Sigmoid colon (tissue), 7 donors: ENCODE results near the gene C1QTNF9. TPM values are rescaled to one million over a fixed set of nuclear protein-coding genes. Genes with fewer than 3 reads are reported as not detected.
"Not testable (repeated sequence)": the region's sequence is repeated elsewhere in the genome, so short reads cannot be mapped to it uniquely, and the experiment has no call there.

Experiments
- DNase-seq: peaks from one replicate; pipeline ENCODE4 v3.0.0-alpha.2; 2019
- H3K27ac ChIP-seq, 4 donors: fragments of 200-600 bp; sonication (generic); one replicate each; pipeline ENCODE4 v1.5.1; 2016 to 2019; ENCODE audit warnings: mild to moderate bottlenecking in 1 of 4
- H3K27me3 ChIP-seq, 3 donors: fragments of 200-600 bp; sonication (generic); one replicate each; pipeline ENCODE4 v1.5.1; 2019; ENCODE audit warnings: mild to moderate bottlenecking in 1 of 3
- H3K36me3 ChIP-seq, 4 donors: fragments of 200-600 bp; sonication (generic); one replicate each; pipeline ENCODE4 v1.5.1; 2016 to 2019
- H3K4me1 ChIP-seq, 4 donors: fragments of 200-600 bp; sonication (generic); one replicate each; pipeline ENCODE4 v1.5.1; 2017 to 2019
- H3K4me3 ChIP-seq, 4 donors: fragments of 200-600 bp; sonication (generic); one replicate each; pipeline ENCODE4 v1.5.1; 2017 to 2019; ENCODE audit warnings: mild to moderate bottlenecking in 2 of 4, moderate library complexity in 1 of 4
- H3K9me3 ChIP-seq, 4 donors: fragments of 200-600 bp in 3 of 4; sonication (generic) in 3 of 4; one replicate each; pipeline versions ENCODE4 v1.5.1 to v1.6.1; 2013 to 2019
- CTCF ChIP-seq, 4 experiments: fragments of 450-650 bp in 3 of 4; fragments of 200-600 bp in 1 of 4; IDR thresholded peaks; one replicate each; pipeline ENCODE4 v1.5.1; 2016 to 2019; ENCODE audit warnings: antibody characterized with exemption in 4 of 4, mild to moderate bottlenecking in 3 of 4, moderate library complexity in 2 of 4
- EP300 ChIP-seq, 4 donors: sonication (generic); formaldehyde crosslinking; IDR thresholded peaks; one replicate each; pipeline ENCODE4 v1.6.1; 2017; ENCODE audit warnings: antibody characterized with exemption in 4 of 4
- POLR2A ChIP-seq, 2 donors: fragments of 450-650 bp; IDR thresholded peaks; one replicate each; pipeline ENCODE4 v1.6.1; 2016; ENCODE audit warnings: antibody characterized with exemption in 2 of 2, mild to moderate bottlenecking in 2 of 2, moderate library complexity in 2 of 2
- POLR2AphosphoS5 ChIP-seq, 4 donors: sonication (generic); formaldehyde crosslinking; IDR thresholded peaks; one replicate each; pipeline ENCODE4 v1.6.1; 2017; ENCODE audit warnings: antibody characterized with exemption in 4 of 4
- WGBS, 2 donors: extraction: QIAGEN DNeasy Blood & Tissue Kit; methylation state at CpG; one replicate each; pipeline ENCODE4 v1.1.7; 2013; 5-methylcytosine and 5-hydroxymethylcytosine counted together
- intact Hi-C: fragments of 100-400 bp; cut with DNase I; formaldehyde crosslinking; loops from one replicate; pipeline ENCODE4 v1.15.1; 2023
- polyA plus RNA-seq, 3 donors: library from polyadenylated mRNA; stranded (reverse); fragments of 200-250 nt; gene quantifications; one replicate each; pipeline ENCODE4 v1.2.3, GENCODE V29; 2013
- total RNA-seq, 4 donors: library from RNA; depleted of rRNA; stranded (reverse); fragments of >200 nt; gene quantifications; one replicate each; pipeline ENCODE4 v1.1.0, GENCODE V29; 2016
- donor health status: healthy with polysubstance abuse.
- donor health status: Bipolar disorder and iron deficiency.
- donor health status: healthy.

Gene C1QTNF9
- total and polyA plus RNA-seq, 7 donors = 0.19 to 2.2 (median 0.82) TPM; not detected in 4

- 59 to 78% methylated on average over 27 of the region's 27 CpGs for WGBS, 2 donors
These were observed 1.9 kb upstream of the C1QTNF9 start for GRCh38 chr13:24307211-24308067.

GRCh38 chr13:24308068-24308445, 1.3 kb upstream of the C1QTNF9 start:
- Histone ChIP-seq H3K27ac (peak overlapping the region in 1 of 4 donors; percentile 11), H3K4me3 (no peak overlapping the region), H3K36me3 (peaks cover 0 to 11% (median 2%) of the 10 kb centered on the region in 4 donors), H3K4me1 (peaks cover 0 to 16% (median 4%) of the 10 kb centered on the region in 4 donors), H3K9me3 (no peaks in the 10 kb centered on the region), H3K27me3 (no peaks in the 10 kb centered on the region)
- WGBS, 2 donors = 82 to 85% methylated on average over 33 of the region's 33 CpGs
- no peak for TF ChIP-seq POLR2A (IDR thresholded peaks at IDR 0.05)
- no peak for TF ChIP-seq EP300 (IDR thresholded peaks at IDR 0.05)
- no peak for TF ChIP-seq CTCF (IDR thresholded peaks at IDR 0.05)
- TF ChIP-seq POLR2AphosphoS5 (IDR thresholded peaks at IDR 0.05) = no peak
- intact Hi-C loops = no loop called here
- peak; percentile 57 for DNase-seq

More at GRCh38 chr13:24307211-24308067, 1.9 kb upstream of the C1QTNF9 start:
- H3K27ac ChIP-seq = peak overlapping the region in 1 of 4 donors; percentile 11
- no peaks in the 10 kb centered on the region for H3K27me3 ChIP-seq
- H3K9me3 ChIP-seq = no peaks in the 10 kb centered on the region
- no peak for TF ChIP-seq POLR2A (IDR thresholded peaks at IDR 0.05)
- no peak for TF ChIP-seq CTCF (IDR thresholded peaks at IDR 0.05)
- TF ChIP-seq EP300 (IDR thresholded peaks at IDR 0.05) = no peak
- no peak for TF ChIP-seq POLR2AphosphoS5 (IDR thresholded peaks at IDR 0.05)
- no peak overlapping the region for H3K4me3 ChIP-seq
- peaks cover 0 to 17% (median 5%) of the 10 kb centered on the region in 4 donors for H3K36me3 ChIP-seq
- peaks cover 0 to 16% (median 4%) of the 10 kb centered on the region in 4 donors for H3K4me1 ChIP-seq
- intact Hi-C loops = no loop called here
- peak; percentile 38 for DNase-seq

GRCh38 chr13:24308488-24309020, 826 bp upstream of the C1QTNF9 start:
- peaks cover 0 to 16% (median 4%) of the 10 kb centered on the region in 4 donors for H3K4me1 ChIP-seq

GRCh38 chr13:24313439-24313838, 4.1 kb downstream of the C1QTNF9 start:
- 51 to 57% methylated on average over 5 of the region's 5 CpGs for WGBS, 2 donors
- intact Hi-C loops = no loop called here
- Histone ChIP-seq H3K27ac (no peak overlapping the region), H3K4me3 (no peak overlapping the region), H3K9me3 (no peaks in the 10 kb centered on the region), H3K27me3 (no peaks in the 10 kb centered on the region), H3K36me3 (no peaks in the 10 kb centered on the region), H3K4me1 (peaks cover 0 to 6% (median 0%) of the 10 kb centered on the region in 4 donors)
- no peak for TF ChIP-seq CTCF (IDR thresholded peaks at IDR 0.05)
- no peak for TF ChIP-seq EP300 (IDR thresholded peaks at IDR 0.05)
- TF ChIP-seq POLR2AphosphoS5 (IDR thresholded peaks at IDR 0.05) = no peak
- TF ChIP-seq POLR2A (IDR thresholded peaks at IDR 0.05) = no peak
- no peak for DNase-seq

More at GRCh38 chr13:24308488-24309020, 826 bp upstream of the C1QTNF9 start:
- TF ChIP-seq EP300 (IDR thresholded peaks at IDR 0.05) = no peak
- TF ChIP-seq CTCF (IDR thresholded peaks at IDR 0.05) = no peak
- TF ChIP-seq POLR2A (IDR thresholded peaks at IDR 0.05) = no peak
- TF ChIP-seq POLR2AphosphoS5 (IDR thresholded peaks at IDR 0.05) = no peak
- Histone ChIP-seq H3K36me3 (peaks cover 0 to 6% (median 0%) of the 10 kb centered on the region in 4 donors), H3K4me3 (no peak overlapping the region), H3K27ac (no peak overlapping the region), H3K9me3 (no peaks in the 10 kb centered on the region), H3K27me3 (no peaks in the 10 kb centered on the region)
- DNase-seq = no peak
- intact Hi-C loops = no loop called here
- 85 to 89% methylated on average over 37 of the region's 37 CpGs for WGBS, 2 donors

GRCh38 chr13:24317835-24318234, 8.5 kb downstream of the C1QTNF9 start:
- WGBS, 2 donors = 85 to 90% methylated on average over 9 to 10 of the region's 10 CpGs
- not testable (repeated sequence) for DNase-seq

GRCh38 chr13:24318878-24319277, 9.5 kb downstream of the C1QTNF9 start:
- H3K27ac ChIP-seq, intact Hi-C loops, H3K4me3 ChIP-seq, H3K9me3 ChIP-seq, H3K36me3 ChIP-seq, DNase-seq, H3K4me1 ChIP-seq, H3K27me3 ChIP-seq: not testable (repeated sequence)
- WGBS, 2 donors = 76 to 79% methylated on average over 4 of the region's 4 CpGs

More at GRCh38 chr13:24317835-24318234, 8.5 kb downstream of the C1QTNF9 start:
- H3K4me3 ChIP-seq, intact Hi-C loops, H3K9me3 ChIP-seq, H3K36me3 ChIP-seq, H3K27me3 ChIP-seq, H3K27ac ChIP-seq, H3K4me1 ChIP-seq: not testable (repeated sequence)

- not testable (repeated sequence) for H3K9me3 ChIP-seq, H3K27ac ChIP-seq, H3K4me1 ChIP-seq, DNase-seq, H3K36me3 ChIP-seq, H3K27me3 ChIP-seq, H3K4me3 ChIP-seq
- WGBS, 2 donors = 84 to 87% methylated on average over 6 of the region's 6 CpGs
- intact Hi-C loops = loop anchor here (5.0 kb wide), 1 partner anchor 427 kb away; no protein-coding TSS in a partner anchor
These were observed 10.3 kb downstream of the C1QTNF9 start for GRCh38 chr13:24319641-24320040.

- intact Hi-C loops = loop anchor here (5.0 kb wide), 1 partner anchor 429 kb away; no protein-coding TSS in a partner anchor
- DNase-seq, H3K36me3 ChIP-seq, H3K27me3 ChIP-seq, H3K4me1 ChIP-seq, H3K27ac ChIP-seq, H3K4me3 ChIP-seq, H3K9me3 ChIP-seq: not testable (repeated sequence)
- WGBS, 2 donors = 82 to 87% methylated on average over 8 of the region's 8 CpGs
These were observed 12.0 kb downstream of the C1QTNF9 start for GRCh38 chr13:24321416-24321815.
